Measurements from ENCODE around the gene CTNNB1. TPM values are rescaled to one million over a fixed set of nuclear protein-coding genes. Genes with fewer than 3 reads are reported as not detected.

CTNNB1 gene
- total and polyA plus RNA-seq, 2 of the 8 experiments (the other 6 are each of a cell fraction or from before 2014, with no cell fraction given), result 356 to 579 TPM

DNA sequence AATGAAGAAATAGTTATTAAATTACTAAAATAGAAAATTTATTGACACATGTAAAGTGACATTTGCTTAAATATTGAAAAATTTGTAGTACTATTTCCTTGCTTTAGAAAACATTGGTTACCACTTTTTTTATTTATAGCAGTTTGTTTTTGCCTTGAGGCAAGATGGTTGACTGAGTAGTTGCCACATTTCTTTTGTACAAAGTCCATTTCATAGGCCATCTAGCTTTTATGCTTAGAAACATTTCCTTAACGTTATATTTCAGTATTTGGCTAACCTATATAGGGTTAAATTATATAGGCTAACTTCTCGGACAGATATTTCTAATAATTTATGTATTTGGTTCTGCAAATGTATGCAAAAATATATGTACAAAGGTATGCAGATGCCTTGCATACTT lies 17.1 kb downstream of the CTNNB1 start:
- Histone ChIP-seq H3K4me3 (ENCODE audit: extremely low read depth in 1 of 4, insufficient read depth in 2 of 4, low read depth in 3 of 4, low read length in 4 of 4) (no peak overlapping the region), H2AFZ (ENCODE audit: low read length) (no peak overlapping the region), H3K9me3 (ENCODE audit: insufficient read depth in 2 of 2, low read depth in 1 of 2, low read length in 1 of 2) (no peaks in the 10 kb centered on the region), H3K36me3 (ENCODE audit: control insufficient read depth in 2 of 4, insufficient read depth in 4 of 4, low read length in 3 of 4) (peaks cover 0 to 2% (median 0%) of the 10 kb centered on the region in 4 experiments; a peak in 1 of 8 replicates), H3K23me2 (ENCODE audit: low read depth, low read length) (no peaks in the 10 kb centered on the region), H3K4me1 (replicated peaks in 1 of 4; ENCODE audit: control insufficient read depth in 3 of 4, insufficient read depth in 4 of 4, low read length in 3 of 4) (peaks cover 3 to 15% (median 10%) of the 10 kb centered on the region in 4 experiments; a peak in 5 of 7 replicates), H4K91ac (replicated peaks; ENCODE audit: insufficient read length, low read length) (no peak overlapping the region), H3K56ac (replicated peaks; ENCODE audit: insufficient read length, low read depth, low read length) (no peak overlapping the region), H3K79me2 (ENCODE audit: control insufficient read depth in 1 of 2, insufficient read depth in 2 of 2, low read length in 2 of 2) (peaks cover 34 to 100% of the 10 kb centered on the region in 2 experiments), H4K20me1 (replicated peaks in 1 of 2; ENCODE audit: control insufficient read depth in 1 of 2, insufficient read depth in 2 of 2, low read length in 2 of 2) (peaks cover 14 to 58% of the 10 kb centered on the region in 2 experiments), H2AK5ac (ENCODE audit: low read depth, low read length) (no peak overlapping the region), H3K14ac (ENCODE audit: insufficient read length) (no peak overlapping the region), H3K4ac (replicated peaks; ENCODE audit: insufficient read length, low read depth, low read length) (no peak overlapping the region), H3K27ac (ENCODE audit: low read depth, low read length) (no peak overlapping the region), H3K23ac (ENCODE audit: insufficient read length) (no peak overlapping the region), H2BK120ac (replicated peaks; ENCODE audit: low read depth, low read length) (no peak overlapping the region), H2BK20ac (ENCODE audit: low read length) (no peak overlapping the region), H4K5ac (ENCODE audit: insufficient read length, low read depth, low read length) (no peak overlapping the region), H3K79me1 (ENCODE audit: low read depth, low read length) (no peaks in the 10 kb centered on the region; the same call in 1 of the 2 replicates), H2BK12ac (ENCODE audit: low read depth, low read length) (no peak overlapping the region), H3K9ac (replicated peaks in 1 of 4; ENCODE audit: extremely low read depth in 1 of 4, low read depth in 3 of 4, low read length in 3 of 4) (no peak overlapping the region), H2BK15ac (ENCODE audit: low read length) (no peak overlapping the region), H3K18ac (ENCODE audit: extremely low read depth, low read length) (no peak overlapping the region), H3K4me2 (ENCODE audit: insufficient read depth in 1 of 2, low read depth in 2 of 2, low read length in 2 of 2) (no peak overlapping the region), H3K27me3 (replicated peaks in 1 of 4; ENCODE audit: control insufficient read depth in 3 of 4, extremely low read depth in 1 of 4, insufficient read depth in 3 of 4, low read length in 3 of 4) (peaks cover 0 to 1% (median 0%) of the 10 kb centered on the region in 4 experiments; a peak in 1 of 7 replicates), H4K8ac (ENCODE audit: extremely low read depth, insufficient read depth, low read length) (no peak overlapping the region), H2BK5ac (ENCODE audit: low read depth, low read length) (no peak overlapping the region)
- ChIA-PET CTCF (ENCODE audit: partially characterized antibody) (interaction anchor here (1.5 to 1.6 kb wide), 3 partner anchors 12 to 15 kb away, joined by 3 to 4 read pairs (median 4); no protein-coding TSS in a partner anchor), POLR2A (ENCODE audit: partially characterized antibody) (interaction anchor here (5.8 kb wide), 1 partner anchor 16 kb away, joined by 80 read pairs; the partner anchor contains the start of gene CTNNB1)
- 83% methylated on average over 2 of the region's 2 CpGs; no CpG with 5 or more reads in 1 of the 2 experiments for WGBS, 2 experiments (ENCODE audit: extremely low coverage in 1 of 2, insufficient coverage in 1 of 2, insufficient read length in 1 of 2, insufficient replicate concordance in 2 of 2, low coverage in 1 of 2, low lambda C conversion rate in 2 of 2, missing lambda C conversion rate in 1 of 2)
- FAIRE-seq (no peak), DNase-seq (ENCODE audit: low read depth in 1 of 2, low spot score in 2 of 2) (no peak)

Data from H1 (cell line).